HG02938 (cell line): Measurements from ENCODE around the gene ANKRD44.

Experiments
- ATAC-seq: cut with Tn5 transposase; IDR thresholded peaks from one replicate; pipeline ENCODE4 v1.9.1; 2021; ENCODE audit warnings: mild to moderate bottlenecking, moderate library complexity; ENCODE audit not compliant: unreplicated experiment

The ANKRD44 gene

DNA sequence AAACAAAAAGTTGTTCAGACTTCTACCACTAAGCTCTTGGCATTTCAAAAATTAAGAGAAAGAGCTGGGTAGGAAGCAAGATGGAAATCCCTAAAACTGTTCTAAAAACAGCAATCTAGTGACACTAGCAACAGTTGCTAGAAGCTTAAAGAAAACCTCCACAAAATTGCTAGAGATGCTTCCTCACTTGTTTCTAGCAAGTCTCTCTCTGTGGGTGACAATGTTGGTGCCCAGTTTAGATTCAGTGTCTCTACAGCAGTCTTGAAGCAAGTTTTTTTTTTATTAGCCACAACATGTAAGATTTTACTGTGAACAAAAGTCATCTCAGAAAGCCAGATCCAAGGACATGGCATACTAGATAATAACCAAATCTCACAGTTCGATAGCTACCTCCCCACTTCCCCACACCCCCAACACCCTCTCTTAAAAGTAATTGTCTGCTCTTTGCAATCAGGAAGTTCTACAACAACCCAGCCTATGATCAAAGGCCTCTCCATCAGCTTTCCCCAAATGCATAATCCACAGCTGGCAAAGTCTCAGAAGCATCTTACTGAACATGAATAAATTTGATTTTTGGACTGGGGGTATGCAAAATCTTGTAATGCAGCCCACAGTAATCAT lies 70.0 kb downstream of the ANKRD44 start:
- ATAC-seq: peak; percentile 26

GRCh38 chr2:197240018-197240417 lies 70.6 kb downstream of the ANKRD44 start:
- peak; percentile 22 for ATAC-seq

DNA sequence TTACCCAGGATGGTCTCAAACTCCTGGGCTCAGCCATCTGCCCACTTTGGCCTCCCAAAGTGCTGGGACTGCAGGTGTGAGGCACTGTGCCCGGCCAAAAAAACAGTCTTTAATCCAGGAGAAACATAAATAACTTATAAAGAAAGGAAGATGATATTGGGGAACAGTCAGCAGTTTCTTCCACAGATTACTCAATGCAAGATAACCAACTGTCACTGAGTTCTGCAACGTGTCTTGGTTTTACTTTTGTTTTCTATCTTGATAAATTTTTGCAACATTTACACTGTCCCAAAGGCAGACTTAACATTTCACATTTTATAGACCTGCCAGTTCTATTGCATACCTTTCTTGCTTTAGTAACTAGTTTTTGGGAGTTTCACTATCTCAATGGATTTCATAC lies 71.1 kb downstream of the ANKRD44 start:
- ATAC-seq: peak; percentile 62

DNA sequence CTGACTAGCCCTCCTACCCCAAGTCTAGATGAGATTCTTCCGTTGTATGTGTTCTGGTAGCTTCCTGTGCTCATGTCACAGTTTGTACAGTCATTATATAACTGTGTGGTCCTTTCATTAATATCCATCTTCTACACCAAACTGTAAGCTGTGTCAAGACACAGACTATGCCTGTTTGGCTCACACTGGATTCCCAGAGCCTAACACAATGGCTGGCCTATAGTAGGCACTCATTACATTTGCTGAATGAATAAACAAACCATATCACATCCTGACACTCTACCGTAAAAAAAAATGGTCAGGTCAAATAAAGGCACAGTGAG lies 72.6 kb downstream of the ANKRD44 start:
- ATAC-seq: peak; percentile 54

DNA sequence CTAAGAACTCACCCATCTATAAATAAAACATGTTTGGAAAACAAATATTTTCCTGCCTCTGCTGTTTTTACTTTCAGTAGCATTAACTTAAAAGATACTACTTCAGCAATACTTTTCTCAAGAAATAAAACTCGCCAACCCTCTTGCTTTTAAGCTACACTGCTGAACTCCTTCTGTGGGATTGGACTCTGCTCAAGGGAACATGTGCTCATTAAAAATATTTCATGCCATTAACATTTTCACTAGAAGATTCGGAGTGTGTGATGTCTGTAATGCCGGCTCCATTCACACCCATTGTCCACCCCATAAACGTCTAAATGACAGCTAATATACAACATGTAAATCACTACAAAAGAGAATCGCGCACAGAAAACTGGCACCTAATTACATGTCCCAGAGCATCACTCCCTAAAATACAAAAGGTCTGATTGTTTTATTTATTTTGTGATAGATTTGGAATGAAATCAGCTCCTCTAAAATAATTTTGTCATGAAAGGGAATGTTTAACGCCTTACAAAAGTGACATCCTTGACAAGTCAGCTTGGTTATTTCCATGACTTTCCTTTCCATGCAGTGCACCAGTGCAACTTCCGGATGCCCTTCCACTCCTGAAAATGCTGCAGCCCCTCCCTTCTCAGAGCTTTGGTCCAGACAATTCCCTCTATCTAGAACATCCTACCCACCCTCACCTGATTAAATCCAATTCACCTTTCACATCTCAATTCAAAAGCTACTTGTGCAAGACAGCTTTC lies 73.1 kb downstream of the ANKRD44 start:
- ATAC-seq: no peak

GRCh38 chr2:197236816-197237215 lies 73.8 kb downstream of the ANKRD44 start:
- no peak for ATAC-seq

GRCh38 chr2:197236159-197236558 lies 74.4 kb downstream of the ANKRD44 start:
- no peak for ATAC-seq

- ATAC-seq: no peak
These were observed 74.9 kb downstream of the ANKRD44 start for GRCh38 chr2:197235711-197236110.

GRCh38 chr2:197234671-197235191 lies 75.8 kb downstream of the ANKRD44 start:
- ATAC-seq: no peak

GRCh38 chr2:197233473-197233872 lies 77.1 kb downstream of the ANKRD44 start:
- no peak for ATAC-seq

DNA sequence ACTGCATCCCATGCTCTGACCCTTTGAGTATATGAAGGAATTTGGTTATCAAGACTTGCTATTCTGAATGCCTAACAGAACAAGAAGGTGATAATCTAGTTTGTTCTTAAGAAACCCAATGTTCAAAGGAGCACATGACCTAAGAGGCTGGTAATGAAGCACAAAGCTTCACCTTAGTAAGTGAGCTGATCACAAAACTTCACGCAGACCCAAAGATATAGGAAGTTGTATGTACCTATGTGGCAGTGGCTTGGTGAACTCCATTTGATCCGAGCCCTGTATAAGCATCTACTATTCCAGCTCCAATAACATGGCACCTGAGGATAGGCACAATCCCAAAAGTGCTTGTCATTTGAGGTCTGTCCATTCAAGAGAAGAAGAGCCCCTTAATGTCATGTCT lies 78.6 kb downstream of the ANKRD44 start:
- no peak for ATAC-seq

DNA sequence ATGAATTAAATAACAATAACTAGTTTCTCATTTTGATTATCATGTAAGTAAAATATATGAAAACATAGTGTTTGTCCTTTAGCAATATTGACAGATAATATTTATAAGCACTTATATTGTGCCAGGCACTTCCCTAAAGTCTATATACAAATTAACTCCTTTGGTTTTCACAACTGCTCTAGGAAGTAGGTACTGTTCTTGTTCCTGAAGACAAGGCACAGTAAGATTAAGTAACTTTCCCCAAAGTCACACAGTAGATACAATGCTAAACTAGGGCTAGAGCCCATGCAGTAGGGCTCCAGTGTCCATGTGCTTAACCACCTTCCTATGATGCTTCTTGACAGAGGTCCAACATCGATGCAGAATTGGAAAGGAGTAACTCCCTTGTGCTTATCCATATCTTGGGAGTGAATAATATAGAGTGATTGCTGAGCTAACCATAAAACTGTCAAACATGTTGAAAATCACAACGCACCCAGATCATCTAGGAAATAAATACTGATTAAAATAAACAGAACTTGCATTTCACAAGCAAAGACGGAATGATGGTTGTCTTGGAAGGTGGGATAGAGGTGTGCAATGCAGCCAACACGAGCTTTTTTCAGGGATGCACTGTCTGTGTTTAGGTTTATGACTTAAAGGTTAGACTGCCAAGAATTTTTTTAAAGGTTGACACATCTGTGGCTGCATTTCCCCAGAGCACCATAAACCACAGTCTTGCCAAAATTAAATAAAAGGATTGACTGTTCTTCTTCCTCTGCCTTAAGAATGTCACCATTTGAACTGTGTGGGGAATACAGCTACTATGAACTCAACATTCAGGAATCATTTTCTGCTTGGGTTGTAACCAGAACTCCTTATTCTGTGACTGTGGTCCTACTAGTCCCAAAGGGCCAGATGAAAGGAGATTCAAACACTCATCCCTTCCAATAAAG lies 80.8 kb downstream of the ANKRD44 start:
- no peak for ATAC-seq

- ATAC-seq: no peak
These were observed 87.1 kb downstream of the ANKRD44 start for GRCh38 chr2:197223451-197223850.

- ATAC-seq: no peak
These were observed 90.9 kb downstream of the ANKRD44 start for GRCh38 chr2:197219636-197220035.

DNA sequence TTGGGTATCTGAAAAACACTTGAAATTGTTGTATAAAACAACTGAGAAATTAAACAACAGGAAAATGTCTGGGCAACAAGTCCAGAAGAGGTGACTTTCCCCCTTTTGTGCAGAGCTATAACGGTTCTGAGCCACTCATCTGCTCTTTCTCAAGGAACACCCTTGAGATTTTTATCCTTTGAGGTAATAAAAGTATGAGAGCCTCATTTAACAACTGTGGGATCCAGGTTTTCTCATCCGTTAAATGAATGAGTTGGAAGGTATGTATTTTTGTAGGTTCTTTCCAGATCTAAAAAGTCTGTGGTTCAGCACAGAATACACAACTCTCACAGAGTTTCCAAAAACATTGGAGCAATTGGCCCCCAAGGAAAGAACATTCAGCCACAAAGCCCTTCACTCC lies 93.0 kb downstream of the ANKRD44 start:
- ATAC-seq: no peak

GRCh38 chr2:197216361-197216979 lies 94.1 kb downstream of the ANKRD44 start:
- ATAC-seq: peak; percentile 75

GRCh38 chr2:197215748-197216360 lies 94.7 kb downstream of the ANKRD44 start:
- peak; percentile 39 for ATAC-seq

DNA sequence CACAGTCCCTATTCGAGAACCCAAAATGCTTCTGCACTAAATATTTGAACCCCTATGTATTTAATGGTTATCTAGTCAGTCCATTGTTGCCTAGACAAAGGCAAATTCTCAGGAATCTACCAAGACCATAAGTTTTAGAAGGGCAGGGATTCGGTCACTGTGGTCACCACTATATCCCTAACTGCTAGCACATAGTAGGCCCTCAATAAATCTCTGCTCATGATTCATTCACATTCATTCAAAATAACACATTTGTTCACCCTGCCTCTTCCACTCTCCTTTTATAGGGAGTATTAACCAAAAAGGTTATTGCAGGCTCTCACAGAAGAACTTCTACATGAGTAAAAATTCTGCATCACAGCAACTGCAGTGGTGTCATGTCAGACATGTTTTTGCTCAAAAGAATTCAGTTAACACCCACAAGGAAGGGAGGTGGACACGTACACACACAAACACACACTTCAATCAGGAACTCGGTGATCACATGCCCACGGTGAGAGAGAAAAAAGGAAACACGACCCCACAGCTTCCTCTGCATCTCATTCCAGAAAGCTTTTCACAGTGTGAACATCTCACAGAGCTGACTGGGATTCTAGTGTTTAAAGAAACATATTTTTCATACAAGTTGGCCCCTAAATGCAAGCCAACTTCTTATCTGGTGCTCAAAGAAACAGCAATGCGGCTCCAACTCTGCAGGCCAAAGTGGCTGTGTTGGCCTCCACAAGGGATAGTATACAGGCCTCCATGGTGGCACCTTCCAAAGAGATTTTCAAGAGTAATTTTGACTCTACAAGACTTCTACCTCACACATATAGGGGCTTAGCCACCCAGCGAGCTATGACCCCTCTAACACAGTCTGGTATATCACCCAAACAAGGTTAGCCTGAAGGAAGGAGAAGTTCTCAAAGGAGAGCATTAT lies 98.0 kb downstream of the ANKRD44 start:
- no peak for ATAC-seq

DNA sequence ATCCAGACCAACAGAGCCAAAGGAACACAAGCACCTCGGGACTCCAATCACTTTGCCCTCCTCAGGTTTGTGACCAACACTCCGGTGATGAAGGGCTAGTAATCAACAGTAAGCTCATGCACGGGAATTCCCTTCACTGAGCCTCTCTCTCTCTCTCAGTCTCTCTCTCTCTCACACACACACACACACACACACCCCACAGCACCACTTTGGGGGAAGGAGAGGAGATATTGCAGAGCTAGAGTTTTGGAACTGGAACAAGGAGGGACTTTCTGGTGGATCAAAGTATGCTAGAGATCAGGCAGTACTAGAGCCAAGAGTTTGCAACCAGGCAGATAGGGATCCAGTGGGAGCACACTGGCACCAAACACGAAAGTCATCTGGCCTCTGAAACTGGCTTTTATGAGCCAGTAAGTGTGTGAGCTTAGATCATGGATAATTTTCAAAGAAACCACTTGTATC lies 98.7 kb downstream of the ANKRD44 start:
- ATAC-seq: no peak
